Heart left ventricle (tissue), 16 donors: ENCODE results near the gene TRIP4. TPM values are rescaled to one million over a fixed set of nuclear protein-coding genes. Genes with fewer than 3 reads are reported as not detected.

Experiments
- ATAC-seq, 4 donors: fragments of 200-7000 bp; cut with Tn5 transposase; one replicate each; pipeline ENCODE4 v1.9.1; 2020 to 2022; ENCODE audit warnings: moderate library complexity in 4 of 4, mild to moderate bottlenecking in 3 of 4, moderate number of reproducible peaks in 1 of 4
- DNase-seq, 5 donors: peaks; one replicate each; pipeline ENCODE4 v3.0.0-alpha.2; 2020
- H3K27ac ChIP-seq, 12 donors: fragments of 200-600 bp; sonication (generic) in 4 of 12; one replicate each; pipeline versions ENCODE4 v1.5.0 to v1.8.0; 2016 to 2022; ENCODE audit warnings: mild to moderate bottlenecking in 2 of 12
- H3K27me3 ChIP-seq, 9 donors: fragments of 200-600 bp; sonication (generic) in 2 of 9; one replicate each; pipeline versions ENCODE4 v1.5.1 to v1.8.0; 2016 to 2022; ENCODE audit warnings: mild to moderate bottlenecking in 3 of 9
- H3K36me3 ChIP-seq, 9 donors: fragments of 200-600 bp; sonication (generic) in 2 of 9; one replicate each; pipeline versions ENCODE4 v1.5.0 to v1.8.0; 2018 to 2022; ENCODE audit warnings: mild to moderate bottlenecking in 2 of 9
- H3K4me1 ChIP-seq, 12 donors: fragments of 200-600 bp; sonication (generic) in 4 of 12; one replicate each; pipeline versions ENCODE4 v1.5.0 to v1.8.0; 2016 to 2022; ENCODE audit warnings: mild to moderate bottlenecking in 3 of 12
- H3K4me3 ChIP-seq, 12 donors: fragments of 200-600 bp; sonication (generic) in 4 of 12; one replicate each; pipeline versions ENCODE4 v1.5.0 to v1.8.0; 2017 to 2022; ENCODE audit warnings: mild to moderate bottlenecking in 9 of 12, moderate library complexity in 4 of 12
- H3K9me3 ChIP-seq, 12 donors: fragments of 200-600 bp; sonication (generic) in 4 of 12; one replicate each; pipeline versions ENCODE4 v1.5.0 to v1.8.0; 2016 to 2022; ENCODE audit warnings: mild to moderate bottlenecking in 1 of 12
- POLR2A ChIP-seq, 2 donors: fragments of 450-650 bp; IDR thresholded peaks; one replicate each; pipeline ENCODE4 v1.6.1; 2017; ENCODE audit warnings: antibody characterized with exemption in 2 of 2, mild to moderate bottlenecking in 2 of 2, moderate library complexity in 2 of 2
- WGBS, 4 donors: extraction: QIAGEN DNeasy Blood & Tissue Kit in 2 of 4; methylation state at CpG; one replicate each; pipeline versions ENCODE4 v1.1.5 to v1.1.7; 2013 to 2018; 5-methylcytosine and 5-hydroxymethylcytosine counted together
- intact Hi-C, 10 donors: fragments of 100-400 bp; cut with DNase I; formaldehyde crosslinking; loops; one replicate each; pipeline versions ENCODE4 v1.11.1 to v1.14.2; 2022
- long read RNA-seq, 3 donors: library from polyadenylated mRNA; unstranded; transcript quantifications; one replicate each; pipeline ENCODE4 v2.0.0, GENCODE V29; 2020 to 2021
- polyA plus RNA-seq, 2 donors: library from polyadenylated mRNA; stranded (reverse); fragments of 200-250 nt; gene quantifications; one replicate each; pipeline ENCODE4 v1.2.3, GENCODE V29; 2013
- total RNA-seq, 9 donors: library from RNA; depleted of rRNA in 2 of 9; stranded (reverse); fragments of >200 nt in 2 of 9; fragmentation: NEBNext Ultra II Directional in 3 of 9; extraction: Animal tissue kit (Norgen Biotek cat#: 25700) in 3 of 9; gene quantifications; one replicate each; pipeline versions ENCODE4 v1.1.0 to v1.2.4, GENCODE V29; 2016 to 2023
- TF ChIP-seq, protein P1 (sequence below), 12 donors: fragments of 200-600 bp; sonication (generic) in 4 of 12; IDR thresholded peaks; one replicate each; pipeline versions ENCODE4 v1.5.0 to v1.8.0; 2018 to 2022; ENCODE audit warnings: antibody characterized with exemption in 12 of 12, mild to moderate bottlenecking in 5 of 12
- donor health status: ischemic (EF 13 %, LVEDD 7.1; RV severe dilation, severe dysfunction).
- donor health status: healthy with polysubstance abuse.
- donor health status: DM: no; HTN: yes; CAD: no.
- donor health status: DM: no; HTN: no; CAD: no.
- donor health status: ischemic (EF 25% LVEDD 6.9; RV normal size, moderate dysfunction).
- donor health status: ischemic (EF 25% LVEDD 5.7; RV mildly dilated, moderate dysfunction).
- donor health status: healthy.
- donor health status: DM: yes; HTN: yes; CAD: no.
- donor health status: ischemic (EF 35%, LVEDD 5.7; RV mildly dilated, moderate dysfunction).
- donor health status: nonischemic (EF 11% LVEDD 7.7; RV severe dilation, severe dysfunction).
- donor health status: DM: yes; HTN: yes; CAD: no.
- donor health status: PGD.
- donor health status: ischemic (EF 29% LVEDD 5.4; RV normal size, mild dysfunction).
- donor health status: nonischemic (EF 23%, LVEDD 6.1; RV moderate dilation, normal function).

TRIP4 gene
- total RNA-seq = 10 to 100 TPM in 8 of 9 donors, 1 to 10 TPM in 1; 5.9 to 22.7 (median 15.1) TPM
- polyA plus RNA-seq = 10 to 100 TPM; 10.9 to 17.6 TPM
- long read RNA-seq, donor 1, transcript TRIP4-201 (13 exons, 2,045 nt) = major isoform, 17 of 24 reads
- long read RNA-seq, donor 1, partial matches to known transcripts = 3 of 24 reads
- long read RNA-seq, donor 1, other reads (novel, unspliced or antisense) = 4 of 24 reads
- long read RNA-seq, donor 2, transcript TRIP4-201 (13 exons, 2,045 nt) = major isoform, 57 of 73 reads
- long read RNA-seq, donor 2, partial matches to known transcripts = 7 of 73 reads
- long read RNA-seq, donor 2, other reads (novel, unspliced or antisense) = 9 of 73 reads
- long read RNA-seq, donor 3, transcript TRIP4-201 (13 exons, 2,045 nt) = major isoform, 11 of 19 reads
- long read RNA-seq, donor 3, partial matches to known transcripts = 6 of 19 reads
- long read RNA-seq, donor 3, other reads (novel, unspliced or antisense) = 2 of 19 reads

DNA sequence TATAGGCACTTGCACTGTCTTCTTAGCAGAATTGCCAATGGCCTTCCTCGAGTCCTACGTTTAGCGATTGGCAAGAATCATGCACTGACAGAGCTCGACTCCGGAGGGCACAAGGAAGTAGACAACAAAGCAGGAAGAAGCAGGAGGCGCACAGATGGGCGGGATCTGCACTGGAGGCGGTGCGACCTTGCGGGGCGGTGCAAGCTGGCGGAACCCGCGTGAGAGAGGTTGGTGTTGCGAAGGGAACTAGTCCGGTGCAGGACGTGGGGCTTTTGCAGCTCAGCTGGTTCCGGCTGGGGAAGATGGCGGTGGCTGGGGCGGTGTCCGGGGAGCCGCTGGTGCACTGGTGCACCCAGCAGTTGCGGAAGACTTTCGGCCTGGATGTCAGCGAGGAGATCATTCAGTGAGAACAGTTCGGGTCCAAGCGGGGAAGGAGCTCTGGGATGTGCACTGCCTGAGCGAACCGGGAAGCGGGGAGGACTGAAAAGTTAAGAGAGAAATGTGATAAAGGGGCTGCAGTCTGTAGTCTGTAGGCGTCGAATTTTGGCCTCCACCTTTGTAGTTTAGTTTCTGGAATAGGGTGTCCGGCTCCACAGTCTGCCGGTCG, at the start of gene TRIP4:
TSS of gene TRIP4 (plus strand) at position 275 of the 607 bp plus-strand sequence. CDS start at position 303, 28 bp downstream.
- peak in 1 of 2 donors; percentile 68 for TF ChIP-seq POLR2A (IDR thresholded peaks at IDR 0.05)
- TF ChIP-seq, protein P1, sequence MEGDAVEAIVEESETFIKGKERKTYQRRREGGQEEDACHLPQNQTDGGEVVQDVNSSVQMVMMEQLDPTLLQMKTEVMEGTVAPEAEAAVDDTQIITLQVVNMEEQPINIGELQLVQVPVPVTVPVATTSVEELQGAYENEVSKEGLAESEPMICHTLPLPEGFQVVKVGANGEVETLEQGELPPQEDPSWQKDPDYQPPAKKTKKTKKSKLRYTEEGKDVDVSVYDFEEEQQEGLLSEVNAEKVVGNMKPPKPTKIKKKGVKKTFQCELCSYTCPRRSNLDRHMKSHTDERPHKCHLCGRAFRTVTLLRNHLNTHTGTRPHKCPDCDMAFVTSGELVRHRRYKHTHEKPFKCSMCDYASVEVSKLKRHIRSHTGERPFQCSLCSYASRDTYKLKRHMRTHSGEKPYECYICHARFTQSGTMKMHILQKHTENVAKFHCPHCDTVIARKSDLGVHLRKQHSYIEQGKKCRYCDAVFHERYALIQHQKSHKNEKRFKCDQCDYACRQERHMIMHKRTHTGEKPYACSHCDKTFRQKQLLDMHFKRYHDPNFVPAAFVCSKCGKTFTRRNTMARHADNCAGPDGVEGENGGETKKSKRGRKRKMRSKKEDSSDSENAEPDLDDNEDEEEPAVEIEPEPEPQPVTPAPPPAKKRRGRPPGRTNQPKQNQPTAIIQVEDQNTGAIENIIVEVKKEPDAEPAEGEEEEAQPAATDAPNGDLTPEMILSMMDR (IDR thresholded peaks at IDR 0.05) = peak in 3 of 12 donors; percentile 20 to 37 (median 27)
- peak within 1 kb of the TSS; percentile 33 to 92 (median 76) for H3K4me3 ChIP-seq
- peak within 1 kb of the TSS in 11 of 12 donors; percentile 41 to 92 (median 80) for H3K27ac ChIP-seq
- 1% methylated on average over 35 of the region's 35 CpGs for WGBS, 4 donors
- intact Hi-C loops = loop anchor here in 1 of 10 donors (2.0 kb wide), 1 partner anchor 31 kb away; the partner anchor contains the start of gene CSNK1G1
- peaks cover 0 to 19% (median 9%) of the 10 kb centered on the region in 12 donors for H3K4me1 ChIP-seq
- ATAC-seq (peak; percentile 99 to 100 (median 100)), DNase-seq (peak; percentile 95 to 97 (median 97))
- peaks cover 0 to 3% (median 0%) of the 10 kb centered on the region in 9 donors for H3K36me3 ChIP-seq
- H3K9me3 ChIP-seq = no peaks in the 10 kb centered on the region
- no peaks in the 10 kb centered on the region for H3K27me3 ChIP-seq

DNA sequence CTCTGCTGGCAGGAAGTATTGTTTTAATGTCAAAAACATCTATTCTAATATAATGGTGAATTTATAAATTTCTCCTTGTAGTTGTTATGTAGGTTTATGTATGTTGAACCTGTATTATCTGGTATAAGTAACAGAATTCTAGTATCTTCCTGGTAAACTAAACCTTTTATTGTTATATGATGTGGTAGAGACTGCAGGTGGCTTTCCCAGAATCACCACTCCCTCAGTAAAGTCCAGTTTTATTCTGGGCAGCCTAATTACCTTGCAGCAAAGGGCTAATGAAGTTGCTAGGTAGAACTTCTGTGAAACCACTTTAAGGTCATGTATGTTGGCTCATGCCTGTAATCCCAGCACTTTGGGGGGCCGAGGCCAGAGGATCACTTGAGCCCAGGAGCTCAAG, 47.3 kb upstream of the TRIP4 start:
- 97 to 100% (median 99%) methylated on average over 1 of the region's 1 CpG for WGBS, 4 donors
- Histone ChIP-seq H3K36me3 (peaks cover 0 to 24% (median 0%) of the 10 kb centered on the region in 9 donors), H3K27me3 (no peaks in the 10 kb centered on the region), H3K4me3 (no peak overlapping the region), H3K4me1 (peaks cover 0 to 13% (median 2%) of the 10 kb centered on the region in 12 donors), H3K27ac (no peak overlapping the region), H3K9me3 (no peaks in the 10 kb centered on the region)
- ATAC-seq (no peak), DNase-seq (no peak)
- TF ChIP-seq, protein P1 (IDR thresholded peaks at IDR 0.05) = no peak
- no peak for TF ChIP-seq POLR2A (IDR thresholded peaks at IDR 0.05)
- intact Hi-C loops = loop anchor here in 1 of 10 donors (10.0 kb wide), 1 partner anchor 126 kb away; no protein-coding TSS in a partner anchor

DNA sequence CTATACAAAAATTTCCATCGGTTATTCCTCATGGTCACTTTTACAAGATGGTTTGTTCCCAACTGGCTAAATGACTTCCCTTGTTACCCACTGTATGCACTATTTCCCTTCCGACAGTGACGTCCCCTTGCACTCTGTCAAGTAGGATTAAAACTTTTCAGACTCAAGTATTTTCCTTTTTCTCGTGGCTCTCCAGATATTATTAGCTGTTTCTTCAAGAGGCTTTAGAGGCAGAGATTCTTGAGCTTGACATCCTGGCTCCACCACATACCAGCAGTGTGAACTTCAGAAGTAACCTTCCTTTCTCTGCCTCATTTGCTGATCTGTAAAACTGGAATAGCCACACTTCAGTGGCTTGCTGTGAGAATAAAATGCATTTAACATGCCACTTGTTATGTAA, 45.7 kb upstream of the TRIP4 start:
- Histone ChIP-seq H3K4me3 (no peak overlapping the region), H3K36me3 (peaks cover 0 to 25% (median under 1%) of the 10 kb centered on the region in 9 donors), H3K27ac (no peak overlapping the region), H3K9me3 (no peaks in the 10 kb centered on the region), H3K27me3 (no peaks in the 10 kb centered on the region), H3K4me1 (peaks cover 0 to 14% (median 2%) of the 10 kb centered on the region in 12 donors)
- no peak for DNase-seq
- ATAC-seq = no peak
- WGBS, 4 donors = 84 to 88% (median 86%) methylated on average over 4 of the region's 4 CpGs
- TF ChIP-seq POLR2A (IDR thresholded peaks at IDR 0.05) = no peak
- TF ChIP-seq, protein P1 (IDR thresholded peaks at IDR 0.05) = no peak
- intact Hi-C loops = loop anchor here in 1 of 10 donors (10.0 kb wide), 1 partner anchor 127 kb away; no protein-coding TSS in a partner anchor

DNA sequence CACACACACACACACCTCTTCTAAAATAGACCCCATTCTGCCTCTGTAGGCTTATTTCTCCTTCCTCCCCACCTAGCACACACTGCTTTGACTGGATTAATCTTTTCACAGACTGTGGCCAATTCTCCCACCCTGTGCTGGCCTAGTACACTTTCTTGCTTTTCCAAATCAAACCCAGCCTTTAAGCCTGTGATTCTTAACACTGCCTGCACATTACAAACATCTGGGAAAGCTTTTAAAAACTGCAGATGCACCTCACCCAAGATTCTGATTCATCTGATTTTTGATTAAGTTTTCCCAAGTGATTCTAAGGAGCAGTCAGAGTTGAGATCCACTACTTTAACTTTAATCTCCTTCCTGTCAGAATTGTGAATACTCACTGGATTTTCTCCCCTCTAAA, 44.4 kb upstream of the TRIP4 start:
- Histone ChIP-seq H3K4me3 (no peak overlapping the region), H3K4me1 (peaks cover 0 to 14% (median 2%) of the 10 kb centered on the region in 12 donors), H3K9me3 (no peaks in the 10 kb centered on the region), H3K27me3 (no peaks in the 10 kb centered on the region), H3K27ac (no peak overlapping the region), H3K36me3 (peaks cover 0 to 36% (median 9%) of the 10 kb centered on the region in 9 donors)
- peak in 1 of 4 donors; percentile 28 for ATAC-seq
- no peak for DNase-seq
- intact Hi-C loops = loop anchor here in 1 of 10 donors (10.0 kb wide), 1 partner anchor 128 kb away; no protein-coding TSS in a partner anchor
- TF ChIP-seq POLR2A (IDR thresholded peaks at IDR 0.05) = no peak
- TF ChIP-seq, protein P1 (IDR thresholded peaks at IDR 0.05) = no peak
